Epidermal melanocyte (primary cell): ENCODE results near the gene BCAR1.
"Not testable (repeated sequence)": the region's sequence is repeated elsewhere in the genome, so short reads cannot be mapped to it uniquely, and the experiment has no call there.

Experiments
- DNase-seq: peaks from one replicate; pipeline ENCODE4 v3.0.0; 2011; ENCODE audit warnings: low spot score; ENCODE audit not compliant: insufficient read length

BCAR1 gene

DNA sequence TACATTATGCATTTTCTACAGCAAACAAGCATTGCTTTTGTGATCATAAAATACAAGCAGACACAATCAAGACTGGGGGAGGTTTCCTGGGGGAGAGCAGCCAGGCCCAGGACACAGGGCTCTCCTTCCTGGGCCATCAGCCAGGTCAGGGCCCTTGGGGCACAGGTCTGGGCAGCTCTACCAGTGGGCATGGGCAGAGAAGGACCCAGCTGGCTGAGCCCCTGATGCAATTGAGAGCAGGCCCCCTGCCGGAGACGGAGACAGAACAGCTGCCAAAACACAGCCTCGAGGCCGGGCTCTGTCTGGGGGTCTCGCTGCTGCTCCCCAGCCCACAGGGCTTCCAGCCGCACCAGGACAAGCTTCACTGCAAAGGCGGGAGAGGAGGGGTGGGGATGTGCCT lies 10.8 kb downstream of the BCAR1 start:
- not testable (repeated sequence) for DNase-seq

DNA sequence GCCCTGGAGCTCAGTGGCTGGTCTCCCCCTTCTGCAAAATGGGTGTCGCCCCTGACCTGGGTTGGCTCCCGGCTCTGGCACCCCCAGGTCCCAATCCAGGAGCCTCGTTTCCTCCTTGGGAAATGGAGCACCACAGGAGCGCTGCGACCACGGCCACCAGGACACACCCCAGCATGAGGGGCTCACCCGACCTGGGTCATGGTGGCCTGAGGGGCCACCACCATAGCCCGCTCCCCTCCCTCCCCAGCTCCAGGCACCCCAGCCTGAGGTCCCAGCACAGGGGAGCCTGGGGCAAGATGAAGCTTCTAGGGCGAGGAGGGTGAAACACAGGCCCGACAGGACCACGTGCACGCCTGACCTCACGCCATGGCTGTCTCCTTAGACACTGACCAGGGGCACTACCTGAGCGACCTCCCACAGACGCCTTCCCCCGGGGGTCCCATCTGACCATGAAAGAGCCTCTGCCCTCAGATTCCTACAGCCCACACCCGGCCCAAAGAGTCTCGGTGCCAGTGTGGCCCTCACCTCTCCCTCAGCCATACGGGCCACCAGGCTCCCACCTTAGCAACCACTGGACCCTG lies 11.8 kb downstream of the BCAR1 start:
- no peak for DNase-seq

DNA sequence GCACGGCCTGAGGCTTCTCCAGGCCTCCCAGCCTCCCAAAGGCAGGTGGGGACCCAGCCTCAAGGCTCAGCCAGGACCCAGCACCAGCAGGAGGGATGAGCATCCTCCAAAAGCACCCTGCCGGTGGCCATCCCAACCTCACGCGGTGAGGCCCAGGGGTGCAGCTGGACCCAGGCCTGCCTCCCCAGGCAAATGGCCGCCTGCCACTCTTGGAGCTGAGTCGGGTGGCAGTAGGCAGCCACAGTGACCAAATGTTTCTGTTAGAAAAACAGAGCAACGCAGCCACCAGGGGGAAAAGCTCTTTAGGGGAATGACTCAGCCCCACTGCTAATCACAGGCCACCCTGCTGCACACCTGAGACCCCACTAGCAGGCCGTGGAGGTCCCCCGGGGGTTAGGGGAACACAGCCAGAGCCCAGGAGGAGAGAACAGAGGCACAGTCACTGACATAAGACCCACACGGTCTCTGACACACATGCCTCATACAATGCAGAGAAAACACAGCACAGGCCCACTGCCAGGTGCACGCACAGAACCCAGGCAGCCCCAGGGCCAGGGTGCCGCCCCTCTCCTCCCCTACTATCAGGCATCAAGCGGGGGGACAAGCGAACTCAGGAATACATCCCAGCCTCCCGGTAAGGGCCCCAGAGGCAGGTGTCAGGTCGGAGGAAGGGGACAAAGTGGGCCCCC lies 12.4 kb downstream of the BCAR1 start:
- no peak for DNase-seq

DNA sequence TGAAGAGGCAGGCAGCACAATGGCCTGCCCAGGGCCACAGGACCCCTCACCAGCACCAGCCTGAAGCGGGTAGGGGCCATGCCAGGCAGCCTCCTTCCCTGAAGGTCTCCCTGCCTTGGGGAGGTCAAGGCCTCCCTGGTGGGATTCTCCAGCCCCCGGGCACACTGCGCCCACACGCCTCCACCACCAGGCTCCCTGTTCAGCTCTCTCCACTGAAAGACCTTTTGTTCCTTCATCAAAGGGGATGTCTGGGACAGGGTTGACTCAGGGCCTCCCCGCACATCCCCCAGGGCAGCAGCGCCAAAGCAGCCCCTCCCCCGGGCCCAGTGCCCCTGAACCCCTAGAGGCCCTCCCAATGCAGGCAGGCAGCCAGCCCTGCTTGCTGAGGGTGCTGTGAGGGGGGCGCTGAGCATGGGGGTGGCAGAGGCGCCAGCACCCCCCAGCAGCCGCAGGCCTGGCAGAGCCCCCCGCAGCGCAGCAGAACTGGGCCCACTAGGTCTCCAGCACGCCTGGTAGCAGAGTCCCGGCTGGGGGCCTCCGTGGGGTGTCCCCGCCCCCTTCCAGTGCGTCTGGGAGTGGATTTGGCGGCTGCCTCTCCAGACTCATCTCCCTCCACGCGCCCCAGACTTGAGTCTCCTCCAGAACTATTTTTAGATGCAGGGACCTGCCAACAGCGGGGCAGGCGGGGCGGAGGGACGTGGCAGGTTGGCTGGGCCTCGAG lies 13.1 kb downstream of the BCAR1 start:
- peak; percentile 87 for DNase-seq

DNA sequence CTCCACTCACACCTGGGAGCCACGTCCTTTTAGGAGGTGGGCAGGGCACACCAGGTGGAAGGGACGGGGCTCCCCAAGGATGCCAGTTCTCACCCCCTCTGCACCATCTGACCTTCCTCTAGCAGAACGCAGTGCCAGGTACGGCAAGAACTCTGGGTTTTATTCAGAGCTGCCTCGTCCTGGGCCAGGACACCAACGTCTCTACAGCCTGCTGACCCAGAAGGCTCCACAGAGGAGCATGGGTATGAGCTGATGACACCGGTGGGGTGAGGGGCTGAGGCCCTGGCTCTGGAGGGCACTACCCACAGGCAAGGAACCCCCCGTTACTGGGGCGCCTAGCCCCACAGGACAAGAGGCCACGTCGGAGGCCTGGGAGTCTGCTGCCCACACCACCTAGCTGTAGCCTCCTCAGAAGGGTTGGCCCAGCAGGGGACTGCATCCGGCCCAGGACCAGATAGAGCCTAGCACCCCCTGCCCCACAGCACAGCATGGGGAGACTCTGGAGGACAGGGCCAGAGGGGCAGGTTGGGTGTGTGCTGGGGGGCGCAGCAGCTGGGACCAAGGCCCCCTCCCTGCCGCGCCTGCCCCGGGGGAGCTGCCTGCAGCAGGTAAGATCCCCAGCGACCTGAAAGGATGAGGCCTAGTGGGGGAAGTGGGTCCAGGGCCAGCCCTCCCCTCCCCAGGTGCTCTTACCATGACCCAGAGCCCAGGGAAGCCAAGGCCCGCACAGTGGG lies 13.9 kb downstream of the BCAR1 start:
- DNase-seq = no peak

DNA sequence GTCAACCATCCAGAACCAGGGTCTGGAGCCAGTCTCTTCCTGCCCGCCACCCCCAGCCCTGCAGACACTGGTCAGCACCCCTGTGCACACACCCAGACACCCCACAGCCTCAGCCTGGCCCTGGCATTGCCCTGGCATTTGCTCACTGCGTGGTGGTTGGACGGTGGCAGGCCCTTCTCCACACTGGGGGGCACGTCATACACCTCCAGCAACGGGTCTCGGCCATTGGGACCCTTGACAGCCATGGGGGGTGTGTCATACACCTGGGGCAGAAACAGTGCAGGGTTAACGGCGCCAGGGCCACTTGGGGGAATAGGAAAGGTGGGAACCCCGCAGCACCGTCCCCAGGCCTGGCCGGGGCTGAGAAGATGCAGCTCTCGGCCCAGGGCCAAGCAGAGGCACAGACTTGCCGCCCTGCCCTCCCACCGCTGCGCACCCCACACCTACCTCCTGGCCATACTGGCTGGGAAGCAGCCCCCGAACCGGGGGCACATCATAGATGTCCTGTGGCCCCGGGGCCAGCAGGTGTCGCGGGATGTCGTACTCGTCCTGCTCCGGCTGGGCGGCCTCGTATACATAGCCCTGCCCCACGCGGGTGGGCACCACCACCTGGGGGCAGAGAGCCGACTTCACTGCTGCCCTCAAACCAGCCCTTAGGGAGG lies 14.6 kb downstream of the BCAR1 start:
- DNase-seq = no peak

DNA sequence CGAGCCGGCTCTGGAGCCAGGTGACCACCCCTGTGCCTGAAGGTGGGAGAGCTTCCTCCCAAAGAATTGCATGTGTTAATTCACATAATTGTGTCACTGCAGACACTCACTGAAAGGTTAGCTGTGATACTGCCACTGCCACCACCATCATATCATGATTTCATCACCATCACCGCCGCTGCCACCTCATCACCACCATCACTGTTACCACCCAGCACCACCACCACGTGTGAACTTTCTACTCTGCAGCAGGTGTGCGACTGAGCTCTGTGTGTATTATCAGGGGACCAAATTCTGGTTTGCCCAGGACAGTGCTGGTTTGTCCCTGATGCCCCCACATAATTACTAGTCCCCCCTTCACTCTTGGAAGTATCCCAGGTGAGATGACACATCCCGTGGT lies 15.2 kb downstream of the BCAR1 start:
- DNase-seq = no peak

DNA sequence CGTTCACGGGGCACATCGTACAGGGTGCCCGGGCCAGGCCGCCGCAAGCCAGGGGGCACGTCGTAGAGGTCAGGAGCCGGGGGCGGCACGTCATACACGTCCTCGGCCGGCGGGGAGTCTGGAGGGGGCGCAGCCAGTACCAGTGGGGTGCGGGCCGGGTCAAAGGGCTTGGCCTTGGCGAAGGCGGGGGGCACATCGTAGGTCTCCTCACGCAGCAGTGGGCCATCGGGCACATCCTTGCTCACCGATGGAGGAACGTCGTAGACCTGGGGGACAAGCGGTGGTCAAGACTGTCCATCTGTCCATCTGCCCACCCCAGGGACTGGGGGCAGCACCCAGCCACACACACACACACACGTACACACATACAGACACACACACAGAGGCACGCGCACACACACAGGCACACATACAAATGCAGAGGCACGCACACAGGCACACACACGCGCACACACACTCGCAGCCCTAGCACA lies 15.7 kb downstream of the BCAR1 start:
- no peak for DNase-seq

DNA sequence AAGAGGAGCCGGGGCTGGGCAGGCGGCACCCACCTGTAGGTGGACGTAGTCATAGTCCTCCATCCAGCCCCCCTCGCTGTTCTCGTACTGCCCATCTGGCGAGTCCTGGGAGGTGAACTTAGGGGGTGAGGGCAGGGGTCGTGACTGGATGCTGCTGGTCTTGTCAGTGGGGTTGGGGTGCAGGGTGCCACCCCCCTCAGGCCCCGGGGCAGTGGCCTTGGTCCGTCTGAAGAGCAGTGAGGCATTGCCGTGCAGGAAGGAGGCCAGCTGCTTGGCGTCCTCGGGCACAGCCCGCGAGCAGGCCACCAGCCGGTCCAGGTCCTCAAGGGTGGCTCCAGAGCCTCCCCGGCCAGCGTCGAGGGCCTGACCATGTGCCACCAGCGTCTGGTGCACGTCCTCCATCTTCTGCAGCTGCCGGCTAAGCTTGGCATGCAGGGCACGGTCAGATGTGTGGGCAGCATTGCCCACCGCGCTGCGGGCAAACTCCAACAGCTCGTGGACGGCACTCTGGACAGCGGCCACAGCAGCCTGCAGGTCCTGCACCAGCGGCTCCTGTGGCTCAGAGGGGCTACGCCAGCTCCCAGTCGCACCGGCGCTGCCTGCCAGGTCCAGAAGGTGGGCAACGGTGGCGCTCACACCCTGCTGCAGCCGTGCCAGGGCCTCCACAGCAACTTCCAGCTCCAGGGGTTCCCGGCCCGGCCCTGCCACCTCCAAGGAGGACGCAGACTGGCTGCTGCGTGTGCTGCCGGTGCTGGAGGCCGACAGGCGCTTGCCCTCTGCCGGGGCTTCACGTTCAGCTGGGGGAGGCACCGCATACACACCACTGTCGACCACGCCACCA lies 16.3 kb downstream of the BCAR1 start:
- DNase-seq = no peak

DNA sequence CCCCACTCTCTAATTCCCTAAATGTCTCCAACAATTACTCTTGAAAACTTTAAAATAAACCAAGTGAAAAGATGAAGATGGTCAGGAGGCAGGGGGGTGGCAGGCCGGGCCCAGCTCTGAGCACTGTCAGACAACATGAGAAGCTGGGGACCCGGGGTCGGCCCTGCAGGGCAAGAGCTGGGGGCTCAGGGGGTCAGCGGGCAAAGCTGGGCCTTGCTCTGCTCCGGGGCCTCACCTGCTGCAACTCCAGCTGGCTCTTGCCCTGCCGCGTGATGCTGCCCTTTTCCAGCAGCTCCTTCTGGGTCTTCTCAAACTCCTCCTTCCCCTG lies 17.8 kb downstream of the BCAR1 start:
- no peak for DNase-seq

DNA sequence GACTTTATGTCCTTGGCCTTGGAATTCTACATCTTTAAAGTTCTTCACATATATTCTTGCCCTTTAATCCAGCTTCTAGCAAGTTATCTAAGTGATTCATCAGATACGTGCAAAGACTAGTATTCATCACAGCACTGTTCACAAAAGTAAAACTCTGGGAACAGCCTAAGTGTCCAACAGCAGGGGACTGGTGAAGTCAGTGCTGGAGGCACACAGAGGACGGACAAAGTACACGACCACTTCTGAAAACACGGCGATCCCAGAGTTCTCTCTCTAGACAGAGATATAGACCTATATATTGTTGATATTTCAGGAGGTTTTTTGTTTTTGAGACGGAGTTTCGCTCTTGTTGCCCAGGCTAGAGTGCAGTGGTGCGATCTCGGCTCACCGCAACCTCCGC lies 19.9 kb downstream of the BCAR1 start:
- no peak for DNase-seq

DNA sequence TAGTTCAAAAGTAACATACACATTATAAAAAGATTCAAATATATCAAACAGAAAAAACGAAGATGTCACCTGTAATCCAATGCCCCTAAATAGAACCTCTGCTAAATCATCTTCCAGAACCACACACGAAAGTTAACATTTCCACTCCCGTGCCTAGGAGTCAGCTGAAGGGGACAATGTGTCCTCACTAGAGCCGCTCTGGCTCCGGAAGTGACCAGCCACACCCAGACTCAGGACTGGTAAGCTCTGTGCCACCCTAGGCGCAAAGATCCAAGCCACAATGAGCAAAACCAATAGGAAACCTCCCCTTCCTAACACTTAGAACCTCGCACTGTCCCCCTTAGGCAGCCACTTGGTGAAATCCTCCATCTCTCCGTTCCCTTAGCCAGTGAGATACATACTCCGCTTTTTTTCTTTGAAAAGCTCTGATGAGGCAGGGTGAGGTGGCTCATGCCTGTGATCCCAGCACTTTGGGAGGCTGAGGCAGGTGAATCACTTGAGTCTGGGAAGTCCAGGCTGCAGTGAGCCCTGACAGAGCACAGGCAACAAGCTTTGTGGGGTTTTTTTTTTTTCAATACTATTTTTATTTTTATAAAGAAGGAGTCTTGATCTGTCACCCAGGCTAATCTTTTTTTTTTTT lies 20.8 kb downstream of the BCAR1 start:
- DNase-seq = no peak

DNA sequence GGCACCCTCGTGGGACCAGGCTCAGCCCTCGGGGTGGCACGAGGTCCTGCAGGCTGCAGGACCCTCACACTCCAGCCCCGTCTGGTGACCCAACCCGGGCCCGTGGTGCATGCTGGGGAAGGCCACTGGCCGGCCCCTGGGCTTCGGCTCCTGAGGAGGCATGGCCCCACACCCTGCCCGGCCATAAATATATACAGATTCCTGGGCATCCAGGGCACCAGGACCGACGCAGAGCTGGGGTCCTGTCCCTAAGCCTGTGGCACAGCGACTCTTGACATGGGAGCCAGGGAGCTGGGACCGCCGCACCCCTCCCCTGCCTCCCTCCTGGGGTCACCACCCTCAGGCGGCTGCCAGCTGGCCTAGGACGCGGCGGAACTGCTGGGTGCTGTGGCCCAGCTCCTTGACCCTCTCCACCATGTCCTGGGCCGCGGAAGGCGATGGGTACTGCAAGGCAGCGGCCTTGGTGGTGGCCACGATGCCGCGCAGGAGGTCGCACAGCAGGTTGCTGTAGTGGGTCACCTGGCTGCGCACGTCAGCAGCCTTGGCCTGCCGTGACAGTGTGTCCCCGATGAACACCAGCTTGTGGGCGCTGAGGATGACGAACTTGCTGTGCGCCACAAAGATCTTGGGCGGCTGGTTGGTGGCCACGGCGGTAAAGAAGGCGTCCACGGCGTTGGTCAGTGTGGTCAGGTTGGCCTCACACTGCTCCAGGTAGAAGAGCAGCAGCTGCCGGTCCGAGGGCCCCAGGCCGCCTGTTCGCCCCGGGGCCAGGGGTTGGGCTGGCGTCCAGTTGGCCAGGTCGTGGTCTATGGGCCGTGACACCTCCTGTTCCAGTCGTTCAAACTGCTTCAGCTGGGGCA lies 22.0 kb downstream of the BCAR1 start:
- DNase-seq = no peak

DNA sequence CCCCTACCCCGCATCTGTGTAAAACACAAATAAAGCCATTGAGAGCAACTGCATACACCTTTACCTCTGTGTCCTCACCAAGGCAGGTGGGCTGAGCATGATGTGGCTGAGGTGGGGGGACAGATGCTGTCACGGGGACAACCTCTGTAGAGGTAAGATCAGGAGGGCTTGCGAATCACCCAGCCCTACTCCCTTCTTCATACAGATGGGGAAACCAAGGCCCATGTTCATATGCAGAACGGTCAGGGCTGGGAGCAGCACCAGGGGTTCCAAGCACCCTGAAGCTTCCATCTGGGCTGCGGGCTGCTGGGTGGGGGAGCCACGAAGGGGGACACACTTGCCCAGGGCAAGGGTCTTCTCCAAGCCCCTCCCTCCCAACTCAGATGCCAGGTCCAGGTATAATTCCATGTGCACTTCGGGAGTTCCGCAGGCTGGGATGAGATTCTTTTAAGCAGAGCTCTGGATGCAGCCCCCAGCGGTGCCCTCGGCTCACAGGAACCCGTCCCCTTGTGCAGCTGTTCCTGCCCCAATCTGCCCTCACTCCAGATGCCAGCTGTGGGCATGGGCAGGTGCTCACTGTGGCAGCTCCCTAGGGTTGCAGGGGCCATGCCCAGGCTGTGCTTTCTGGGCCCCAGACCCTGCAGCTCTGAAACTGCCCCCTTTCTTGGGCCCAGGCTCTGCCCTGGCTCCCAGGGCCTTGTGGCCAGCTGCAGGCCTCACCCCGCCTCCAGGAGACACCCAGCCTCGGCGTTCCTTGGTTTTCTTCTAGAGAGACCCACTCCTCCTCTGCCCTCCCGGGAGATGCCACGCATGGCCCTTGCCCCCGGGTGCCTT lies 23.1 kb downstream of the BCAR1 start:
- no peak for DNase-seq

DNA sequence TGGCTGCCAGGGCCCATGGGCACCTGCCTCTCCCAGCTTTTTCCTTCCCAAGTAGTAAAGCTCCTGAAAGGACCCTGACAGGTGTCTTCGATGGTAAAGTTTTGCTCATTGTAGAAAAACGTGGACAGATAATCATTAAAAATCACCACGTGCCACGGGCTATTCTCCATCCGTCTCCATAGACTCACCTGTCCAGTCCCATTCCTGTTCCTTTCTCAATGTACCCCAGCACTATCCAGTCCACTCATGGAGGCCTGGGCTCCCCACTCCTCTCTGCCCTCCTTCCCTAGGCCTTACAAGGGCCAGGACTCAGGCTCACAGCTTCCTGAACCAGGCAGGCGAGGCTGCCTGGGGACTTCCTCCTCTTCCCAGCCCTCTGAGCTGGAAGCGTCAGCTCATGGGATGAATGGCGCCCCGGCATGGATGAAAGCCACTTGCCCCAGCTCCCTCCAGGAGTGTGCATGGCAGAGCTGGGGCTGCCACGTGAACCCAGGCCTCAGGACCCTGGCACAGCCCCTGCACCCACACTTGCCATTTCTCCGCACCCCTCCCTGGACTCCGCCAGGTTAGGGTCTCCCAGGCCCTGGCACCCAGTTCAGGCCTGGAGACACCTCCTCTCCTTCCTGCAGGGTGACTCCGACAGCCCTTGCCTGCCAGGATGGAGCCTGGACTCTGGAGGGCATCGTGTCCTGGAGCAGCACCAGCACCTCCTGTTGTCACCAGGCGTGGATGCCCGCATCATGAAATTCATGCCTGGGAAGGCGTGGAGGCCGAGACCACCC lies 23.9 kb downstream of the BCAR1 start:
- no peak for DNase-seq

DNA sequence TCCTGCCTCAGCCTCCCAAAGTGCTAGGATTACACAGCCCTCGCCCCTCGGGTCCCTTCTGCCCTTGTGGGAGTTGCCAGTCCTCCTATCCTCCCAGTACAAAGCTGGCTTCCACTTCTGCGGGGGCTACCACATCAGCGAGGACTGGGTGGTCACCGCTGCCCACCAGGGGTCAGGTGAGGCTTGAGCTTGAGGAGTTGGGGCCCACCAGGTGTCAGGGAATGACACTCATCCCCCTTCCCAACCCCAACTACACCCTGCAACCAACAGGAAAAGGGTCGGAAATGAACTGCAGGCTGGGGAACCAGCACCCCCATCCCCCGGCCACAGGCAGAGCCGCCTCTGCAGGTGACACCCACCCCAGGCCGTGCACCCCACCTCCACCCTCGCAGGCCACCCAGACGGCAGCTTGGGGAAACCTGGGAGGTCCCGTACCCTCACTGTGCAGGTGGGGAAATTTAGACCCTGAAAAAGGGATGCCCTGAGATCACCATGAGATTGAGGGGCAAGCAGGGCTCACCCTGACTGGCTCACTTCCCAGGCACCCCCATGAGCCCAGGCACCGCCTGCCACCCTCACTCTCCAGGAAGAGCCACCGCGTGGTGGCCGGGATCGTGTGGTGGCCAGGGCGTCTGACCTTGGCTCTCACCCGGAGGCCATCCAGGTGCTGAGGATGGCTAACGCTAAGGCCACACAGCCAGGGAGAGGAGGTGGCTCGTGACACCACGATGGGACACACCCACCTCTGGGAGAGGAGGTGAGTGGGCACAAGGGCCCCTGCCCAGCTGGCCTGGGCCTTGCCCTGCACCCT lies 24.7 kb downstream of the BCAR1 start:
- no peak for DNase-seq
